Caco-2 (cell line): ENCODE results near the gene OR6Q1. TPM values are rescaled to one million over a fixed set of nuclear protein-coding genes. Genes with fewer than 3 reads are reported as not detected.

ENCODE experiments used
- BruUV-seq: library from RNA; stranded (reverse); fragments of 400-500 nt; replicated peaks from 2 replicates; lab custom pipeline; 2021; lab: Mats Ljungman, UMichigan
- CTCF ChIA-PET: fragments of 300-600 bp; sonication (Branson Sonifier 250); formaldehyde crosslinking; loops from one replicate; lab custom pipeline; 2022; ENCODE audit warnings: antibody characterized with exemption; lab: Charles Lee
- POLR2A ChIA-PET: fragments of 300-600 bp; sonication (Branson Sonifier 250); formaldehyde crosslinking; loops from one replicate; lab custom pipeline; 2022; ENCODE audit warnings: antibody characterized with exemption; lab: Charles Lee
- DNase-seq, 2 experiments: peaks; one replicate each; pipeline versions ENCODE4 v3.0.0 to v3.0.0-alpha.2; 2020 to 2022
- H3K27me3 ChIP-seq: replicated peaks from 2 replicates; pipeline ENCODE4 v1.6.0; 2011; ENCODE audit warnings: low read length; ENCODE audit not compliant: control insufficient read depth, insufficient read depth
- H3K36me3 ChIP-seq: 2 replicates; pipeline ENCODE4 v1.5.1; 2011; ENCODE audit warnings: low read length; ENCODE audit not compliant: control insufficient read depth, insufficient read depth
- H3K4me1 ChIP-seq: fragments of 250-450 bp; sonication (Bioruptor Pico); 2 replicates; pipeline ENCODE4 v1.5.1; 2020; ENCODE audit warnings: mild to moderate bottlenecking
- H3K4me3 ChIP-seq: 2 replicates; pipeline ENCODE4 v1.5.1; 2011; ENCODE audit warnings: low read depth, mild to moderate bottlenecking, control low read depth, low read length
- H3K9me3 ChIP-seq: fragments of 250-450 bp; sonication (Bioruptor Pico); 2 replicates; pipeline ENCODE4 v1.5.1; 2020; ENCODE audit warnings: mild to moderate bottlenecking, moderate library complexity
- H3K27ac Mint-ChIP-seq: one replicate; pipeline ENCODE4 v1.8.0; 2022; ENCODE audit warnings: mixed read lengths; ENCODE audit not compliant: unreplicated experiment
- H3K27me3 Mint-ChIP-seq: one replicate; pipeline ENCODE4 v1.8.0; 2022; ENCODE audit warnings: mixed read lengths; ENCODE audit not compliant: insufficient read depth, unreplicated experiment
- H3K36me3 Mint-ChIP-seq: one replicate; pipeline ENCODE4 v1.8.0; 2022; ENCODE audit warnings: mild to moderate bottlenecking, mixed read lengths; ENCODE audit not compliant: insufficient read depth, unreplicated experiment
- H3K4me1 Mint-ChIP-seq: one replicate; pipeline ENCODE4 v1.8.0; 2022; ENCODE audit warnings: low read depth, mixed read lengths; ENCODE audit not compliant: unreplicated experiment
- H3K4me3 Mint-ChIP-seq: one replicate; pipeline ENCODE4 v1.8.0; 2022; ENCODE audit warnings: mild to moderate bottlenecking, moderate library complexity, mixed read lengths; ENCODE audit not compliant: unreplicated experiment
- H3K9me3 Mint-ChIP-seq: one replicate; pipeline ENCODE4 v1.8.0; 2022; ENCODE audit warnings: mixed read lengths; ENCODE audit not compliant: unreplicated experiment
- CTCF ChIP-seq, 2 experiments: fragments of 200-600 bp in 1 of 2; IDR thresholded peaks; 1 replicate in 1 of 2; 2 replicates in 1 of 2; pipeline versions ENCODE4 v1.5.1 to v1.8.0; 2011 to 2022; ENCODE audit warnings: antibody characterized with exemption in 1 of 2, control low read depth in 1 of 2, inconsistent platforms in 1 of 2, low read depth in 1 of 2, low read length in 1 of 2, mild to moderate bottlenecking in 1 of 2, moderate library complexity in 1 of 2; ENCODE audit not compliant: insufficient read depth in 1 of 2, severe bottlenecking in 1 of 2, unreplicated experiment in 1 of 2
- intact Hi-C: fragments of 100-400 bp; cut with micrococcal nuclease; formaldehyde crosslinking; loops from one replicate; pipeline ENCODE4 v1.10.0; 2022; ENCODE audit not compliant: unreplicated experiment
- total RNA-seq: library from RNA; stranded (reverse); gene quantifications from 2 replicates; pipeline ENCODE4 v1.2.3, GENCODE V29; 2022

Gene OR6Q1
- total RNA-seq, 1 experiment from 2014 or later = not detected

- Histone ChIP-seq H3K9me3 (no peaks in the 10 kb centered on the region), H3K4me1 (no peaks in the 10 kb centered on the region), H3K36me3 (no peaks in the 10 kb centered on the region), H3K27me3 (no peaks in the 10 kb centered on the region; the same call in 1 of the 2 replicates), H3K4me3 (no peak overlapping the region)
- Mint-ChIP-seq H3K27me3 (peaks cover 3% of the 10 kb centered on the region), H3K27ac (no peak overlapping the region), H3K4me1 (no peaks in the 10 kb centered on the region), H3K4me3 (no peak overlapping the region), H3K36me3 (no peaks in the 10 kb centered on the region), H3K9me3 (peaks cover 9% of the 10 kb centered on the region)
- BruUV-seq = no TSS peak
- TF ChIP-seq CTCF (IDR thresholded peaks at IDR 0.05; ENCODE audit: insufficient read depth in 1 of 2, low read depth in 1 of 2, low read length in 1 of 2, severe bottlenecking in 1 of 2, unreplicated experiment in 1 of 2) = no peak
- intact Hi-C loops = no loop called here
- CTCF ChIA-PET = no interaction called here
- POLR2A ChIA-PET = no interaction called here
- DNase-seq = no peak
These were observed 3.7 kb downstream of the OR6Q1 start for GRCh38 chr11:58034471-58034870.

GRCh38 chr11:58039589-58039988 lies 8.8 kb downstream of the OR6Q1 start:
- H3K36me3 ChIP-seq = no peaks in the 10 kb centered on the region
- TF ChIP-seq CTCF (IDR thresholded peaks at IDR 0.05; ENCODE audit: insufficient read depth in 1 of 2, low read depth in 1 of 2, low read length in 1 of 2, severe bottlenecking in 1 of 2, unreplicated experiment in 1 of 2) = no peak
- no peak overlapping the region for H3K4me3 ChIP-seq
- no peaks in the 10 kb centered on the region for H3K27me3 ChIP-seq
- Mint-ChIP-seq H3K4me3 (no peak overlapping the region), H3K4me1 (no peaks in the 10 kb centered on the region), H3K27me3 (peaks cover 3% of the 10 kb centered on the region), H3K9me3 (peaks cover 11% of the 10 kb centered on the region), H3K36me3 (no peaks in the 10 kb centered on the region), H3K27ac (no peak overlapping the region)
- BruUV-seq = no TSS peak
- intact Hi-C loops = no loop called here
- DNase-seq = no peak
- no peaks in the 10 kb centered on the region for H3K4me1 ChIP-seq
- no peaks in the 10 kb centered on the region; the same call in 1 of the 2 replicates for H3K9me3 ChIP-seq
- POLR2A ChIA-PET = no interaction called here
- CTCF ChIA-PET = no interaction called here

GRCh38 chr11:58043379-58043778 lies 12.6 kb downstream of the OR6Q1 start:
- H3K27me3 ChIP-seq = no peaks in the 10 kb centered on the region
- Mint-ChIP-seq H3K27me3 (no peaks in the 10 kb centered on the region), H3K9me3 (peaks cover 9% of the 10 kb centered on the region), H3K4me1 (peaks cover 8% of the 10 kb centered on the region), H3K27ac (no peak overlapping the region), H3K4me3 (no peak overlapping the region), H3K36me3 (no peaks in the 10 kb centered on the region)
- peaks cover 11% of the 10 kb centered on the region for H3K4me1 ChIP-seq
- H3K4me3 ChIP-seq = no peak overlapping the region
- no TSS peak for BruUV-seq
- ChIA-PET CTCF (no interaction called here), POLR2A (no interaction called here)
- TF ChIP-seq CTCF (IDR thresholded peaks at IDR 0.05; ENCODE audit: insufficient read depth in 1 of 2, low read depth in 1 of 2, low read length in 1 of 2, severe bottlenecking in 1 of 2, unreplicated experiment in 1 of 2) = no peak
- DNase-seq = no peak
- no peaks in the 10 kb centered on the region; the same call in 1 of the 2 replicates for H3K9me3 ChIP-seq
- H3K36me3 ChIP-seq = no peaks in the 10 kb centered on the region
- intact Hi-C loops = no loop called here
